T-cell (primary cell): ENCODE data around the gene RELA. TPM values are rescaled to one million over a fixed set of nuclear protein-coding genes. Genes with fewer than 3 reads are reported as not detected.
A peak's percentile ranks its signal among the peaks of the same experiment; 100 is the strongest.
"Not testable (repeated sequence)": the region's sequence is repeated elsewhere in the genome, so short reads cannot be mapped to it uniquely, and the experiment has no call there.

Experiments
- ATAC-seq, 4 experiments: fragments of 200-7000 bp in 3 of 4; fragments of 150-1000 bp in 1 of 4; cut with Tn5 transposase; replicated peaks in 1 of 4; 1 replicate in 3 of 4; 2 replicates in 1 of 4; pipeline ENCODE4 v1.10.0; 2021; ENCODE audit warnings: moderate library complexity in 3 of 4, mild to moderate bottlenecking in 2 of 4, moderate number of reproducible peaks in 1 of 4
- CTCF ChIA-PET, 2 donors: fragments of 300-600 bp; sonication (Branson Sonifier 250); formaldehyde crosslinking; loops; one replicate each; lab custom pipeline; 2022; ENCODE audit warnings: antibody characterized with exemption in 2 of 2; lab: Charles Lee
- POLR2A ChIA-PET, 2 donors: fragments of 300-600 bp; sonication (Branson Sonifier 250); formaldehyde crosslinking; loops; one replicate each; lab custom pipeline; 2022; ENCODE audit warnings: antibody characterized with exemption in 2 of 2; lab: Charles Lee
- DNase-seq, 35 experiments: peaks; one replicate each; pipeline versions ENCODE4 v3.0.0 to v3.0.0-alpha.2; 2013 to 2023
- H3K27ac ChIP-seq: one replicate; pipeline ENCODE4 v1.5.1; 2013; ENCODE audit warnings: low read length
- H3K27me3 ChIP-seq, 2 experiments: replicated peaks in 1 of 2; 1 replicate in 1 of 2; 2 replicates in 1 of 2; pipeline versions ENCODE4 v1.6.1 to v1.7.0; 2013; ENCODE audit warnings: low read length in 1 of 2, mixed read lengths in 1 of 2; ENCODE audit not compliant: control insufficient read depth in 2 of 2, insufficient read depth in 2 of 2; ENCODE audit errors: extremely low read depth in 1 of 2
- H3K36me3 ChIP-seq, 2 donors: 1 replicate in 1 of 2; 2 replicates in 1 of 2; pipeline versions ENCODE4 v1.6.1 to v1.7.0; 2013; ENCODE audit warnings: low read length in 1 of 2; ENCODE audit not compliant: control insufficient read depth in 2 of 2, insufficient read depth in 1 of 2; ENCODE audit errors: extremely low read depth in 1 of 2
- H3K4me1 ChIP-seq, 2 experiments: 1 replicate in 1 of 2; 2 replicates in 1 of 2; pipeline versions ENCODE4 v1.6.1 to v1.7.0; 2013; ENCODE audit warnings: low read length in 2 of 2, mixed read lengths in 1 of 2; ENCODE audit not compliant: insufficient read depth in 2 of 2, control insufficient read depth in 1 of 2; ENCODE audit errors: extremely low read depth in 1 of 2
- H3K4me3 ChIP-seq, 2 donors: 1 replicate in 1 of 2; 2 replicates in 1 of 2; pipeline versions ENCODE4 v1.5.1 to v1.7.0; 2013; ENCODE audit warnings: mild to moderate bottlenecking in 2 of 2, low read length in 1 of 2, moderate library complexity in 1 of 2; ENCODE audit not compliant: control insufficient read depth in 1 of 2; ENCODE audit errors: extremely low read depth in 1 of 2
- H3K9me3 ChIP-seq: 2 replicates; pipeline ENCODE4 v1.7.0; 2013
- H3K27ac Mint-ChIP-seq, 2 donors: one replicate each; pipeline ENCODE4 v1.8.0; 2020 to 2021; ENCODE audit warnings: mild to moderate bottlenecking in 2 of 2, mixed read lengths in 2 of 2
- H3K27me3 Mint-ChIP-seq, 2 donors: one replicate each; pipeline ENCODE4 v1.8.0; 2021 to 2022; ENCODE audit warnings: mixed read lengths in 2 of 2
- H3K36me3 Mint-ChIP-seq: one replicate; pipeline ENCODE4 v1.8.0; 2021; ENCODE audit warnings: mixed read lengths
- H3K4me1 Mint-ChIP-seq, 3 donors: one replicate each; pipeline ENCODE4 v1.8.0; 2020 to 2022; ENCODE audit warnings: mixed read lengths in 3 of 3, mild to moderate bottlenecking in 1 of 3
- H3K4me3 Mint-ChIP-seq, 3 donors: one replicate each; pipeline ENCODE4 v1.8.0; 2020 to 2022; ENCODE audit warnings: mild to moderate bottlenecking in 3 of 3, mixed read lengths in 3 of 3, moderate library complexity in 3 of 3
- H3K9me3 Mint-ChIP-seq, 3 donors: one replicate each; pipeline ENCODE4 v1.8.0; 2020 to 2022; ENCODE audit warnings: mixed read lengths in 3 of 3
- WGBS: methylation state at CpG from one replicate; pipeline ENCODE4 v1.1.5; 2013; ENCODE audit warnings: missing lambda C conversion rate; ENCODE audit not compliant: insufficient coverage; 5-methylcytosine and 5-hydroxymethylcytosine counted together
- total RNA-seq, 35 experiments: library from RNA in 6 of 35; stranded (reverse) in 6 of 35; fragments of 120-200 nt in 1 of 35; gene quantifications; one replicate each; pipeline versions ENCODE4 v1.2.1 to v1.2.4 and lab custom pipeline; 2013 to 2026

RELA gene
- total RNA-seq, 5 donors from 2014 or later (not counting 1 experiment from before 2014, with no cell fraction given), result 155 to 302 (median 172) TPM

GRCh38 chr11:65683480-65683879 is 20.8 kb upstream of the RELA start:
- H3K36me3 ChIP-seq, H3K4me1 Mint-ChIP-seq, H3K36me3 Mint-ChIP-seq, H3K4me3 ChIP-seq, H3K27me3 ChIP-seq, H3K9me3 ChIP-seq, CTCF ChIA-PET, H3K27ac ChIP-seq, H3K4me3 Mint-ChIP-seq, ATAC-seq, H3K4me1 ChIP-seq, H3K27ac Mint-ChIP-seq, H3K27me3 Mint-ChIP-seq, POLR2A ChIA-PET, H3K9me3 Mint-ChIP-seq, DNase-seq: not testable (repeated sequence)
- WGBS, result 43% methylated on average over 1 of the region's 6 CpGs

GRCh38 chr11:65680192-65680743 is 17.6 kb upstream of the RELA start:
- Histone ChIP-seq H3K4me1 (no peaks in the 10 kb centered on the region), H3K9me3 (no peaks in the 10 kb centered on the region), H3K27ac (no peak overlapping the region), H3K27me3 (no peaks in the 10 kb centered on the region), H3K4me3 (no peak overlapping the region), H3K36me3 (no peaks in the 10 kb centered on the region)
- H3K27ac Mint-ChIP-seq, result no peak overlapping the region
- DNase-seq (no peak), ATAC-seq (no peak)
- ChIA-PET POLR2A (no interaction called here), CTCF (interaction anchor here in 1 of 2 donors (0.7 kb wide), 1 partner anchor 353 kb away, joined by 3 read pairs; no protein-coding TSS in a partner anchor)
- H3K4me1 Mint-ChIP-seq, result no peaks in the 10 kb centered on the region
- no peaks in the 10 kb centered on the region for H3K9me3 Mint-ChIP-seq
- WGBS, result 75% methylated on average over 3 of the region's 5 CpGs
- no peaks in the 10 kb centered on the region for H3K36me3 Mint-ChIP-seq
- H3K4me3 Mint-ChIP-seq, result no peak overlapping the region
- H3K27me3 Mint-ChIP-seq, result peaks cover 0 to 1% of the 10 kb centered on the region in 2 donors

- POLR2A ChIA-PET, result no interaction called here
- H3K4me3 Mint-ChIP-seq, result no peak overlapping the region
- no peaks in the 10 kb centered on the region for H3K36me3 ChIP-seq
- H3K4me3 ChIP-seq, result no peak overlapping the region
- ATAC-seq (no peak), DNase-seq (no peak)
- H3K27ac ChIP-seq, result no peak overlapping the region
- no peaks in the 10 kb centered on the region for H3K9me3 Mint-ChIP-seq
- H3K36me3 Mint-ChIP-seq, result no peaks in the 10 kb centered on the region
- no peaks in the 10 kb centered on the region for H3K27me3 ChIP-seq
- H3K4me1 ChIP-seq, result no peaks in the 10 kb centered on the region
- no peaks in the 10 kb centered on the region for H3K27me3 Mint-ChIP-seq
- H3K4me1 Mint-ChIP-seq, result no peaks in the 10 kb centered on the region
- CTCF ChIA-PET, result interaction anchor here in 1 of 2 donors (0.5 to 0.7 kb wide), 2 partner anchors 266 to 844 kb away, joined by 3 read pairs; no protein-coding TSS in a partner anchor
- WGBS, result no CpG with 5 or more reads among the region's 2 CpGs
- H3K27ac Mint-ChIP-seq, result no peak overlapping the region
- H3K9me3 ChIP-seq, result no peaks in the 10 kb centered on the region
Measured at GRCh38 chr11:65672982-65673381, 10.3 kb upstream of the RELA start.

GRCh38 chr11:65672180-65672860 is 9.6 kb upstream of the RELA start:
- ATAC-seq (no peak), DNase-seq (no peak)
- H3K4me1 Mint-ChIP-seq, result no peaks in the 10 kb centered on the region
- CTCF ChIA-PET, result no interaction called here
- H3K27me3 ChIP-seq, result no peaks in the 10 kb centered on the region
- H3K27ac ChIP-seq, result no peak overlapping the region
- POLR2A ChIA-PET, result no interaction called here
- H3K27ac Mint-ChIP-seq, result no peak overlapping the region
- no peaks in the 10 kb centered on the region for H3K9me3 ChIP-seq
- H3K36me3 Mint-ChIP-seq, result no peaks in the 10 kb centered on the region
- no peak overlapping the region for H3K4me3 Mint-ChIP-seq
- H3K9me3 Mint-ChIP-seq, result no peaks in the 10 kb centered on the region
- no peaks in the 10 kb centered on the region for H3K4me1 ChIP-seq
- H3K36me3 ChIP-seq, result no peaks in the 10 kb centered on the region
- no peak overlapping the region for H3K4me3 ChIP-seq
- no peaks in the 10 kb centered on the region for H3K27me3 Mint-ChIP-seq

GRCh38 chr11:65663639-65664200 is 1.0 kb upstream of the RELA start:
- ChIA-PET CTCF (interaction anchor here (0.5 to 1.4 kb wide), 5 partner anchors 11 to 314 kb away, joined by 3 to 9 read pairs (median 4); partner anchors contain the start of gene PCNX3 (in 1 of the 2)), POLR2A (interaction anchor here (1.1 to 1.6 kb wide), 2 partner anchors 11 to 14 kb away, joined by 3 to 5 read pairs; no protein-coding TSS in a partner anchor)
- peak overlapping the region; percentile 67 to 97 for H3K4me3 ChIP-seq
- DNase-seq (peak in 5 of 35 experiments; percentile 24 to 67 (median 36)), ATAC-seq (peak; percentile 7 to 15 (median 14))
- no peaks in the 10 kb centered on the region for H3K9me3 ChIP-seq
- H3K4me1 ChIP-seq, result peaks cover 6 to 53% of the 10 kb centered on the region in 2 experiments
- Mint-ChIP-seq H3K4me1 (peaks cover 29 to 37% (median 32%) of the 10 kb centered on the region in 3 donors), H3K4me3 (peak overlapping the region; percentile 86 to 87 (median 87)), H3K27me3 (no peaks in the 10 kb centered on the region), H3K36me3 (peaks cover 18% of the 10 kb centered on the region), H3K27ac (peak overlapping the region; percentile 94), H3K9me3 (no peaks in the 10 kb centered on the region)
- H3K27ac ChIP-seq, result peak overlapping the region; percentile 94
- no peaks in the 10 kb centered on the region for H3K27me3 ChIP-seq
- peaks cover 6 to 34% of the 10 kb centered on the region in 2 donors for H3K36me3 ChIP-seq
- WGBS, result 0% methylated on average over 5 of the region's 15 CpGs

- ChIA-PET POLR2A (interaction anchor here in 1 of 2 donors (0.6 to 1.6 kb wide), 2 partner anchors 9 to 240 kb away, joined by 4 to 5 read pairs; partner anchors contain the start of gene NEAT1), CTCF (interaction anchor here in 1 of 2 donors (0.6 to 1.4 kb wide), 3 partner anchors 23 to 883 kb away, joined by 3 to 4 read pairs (median 3); partner anchors contain the start of gene PCNX3)
- ATAC-seq (peak in 3 of 4 experiments; percentile 39 to 44 (median 42)), DNase-seq (peak in 1 of 35 experiments; percentile 47)
- peaks cover 39 to 46% (median 40%) of the 10 kb centered on the region in 3 donors for H3K4me1 Mint-ChIP-seq
- peak overlapping the region; percentile 88 for H3K27ac ChIP-seq
- peaks cover 6 to 48% of the 10 kb centered on the region in 2 donors for H3K36me3 ChIP-seq
- H3K4me1 ChIP-seq, result peaks cover 6 to 57% of the 10 kb centered on the region in 2 experiments
- no peaks in the 10 kb centered on the region for H3K27me3 Mint-ChIP-seq
- H3K36me3 Mint-ChIP-seq, result peaks cover 29% of the 10 kb centered on the region
- no peaks in the 10 kb centered on the region for H3K27me3 ChIP-seq
- H3K9me3 ChIP-seq, result no peaks in the 10 kb centered on the region
- H3K4me3 ChIP-seq, result peak overlapping the region; percentile 67 to 97
- peak overlapping the region; percentile 83 to 84 for H3K27ac Mint-ChIP-seq
- no peaks in the 10 kb centered on the region for H3K9me3 Mint-ChIP-seq
- 1% methylated on average over 17 of the region's 29 CpGs for WGBS
- H3K4me3 Mint-ChIP-seq, result peak overlapping the region; percentile 83 to 87 (median 87)
Measured at GRCh38 chr11:65662247-65662798, 393 bp downstream of the RELA start.
